Measurements from ENCODE around the gene GPI. TPM values are rescaled to one million over a fixed set of nuclear protein-coding genes. Genes with fewer than 3 reads are reported as not detected.

The GPI gene
- total RNA-seq, 1 donor from 2014 or later = 136 TPM

- H3K27ac ChIP-seq = no peak overlapping the region
- no peak for TF ChIP-seq CTCF (IDR thresholded peaks at IDR 0.05)
- no peaks in the 10 kb centered on the region for H3K27me3 ChIP-seq (ENCODE audit: low read depth)
- peaks cover 96% of the 10 kb centered on the region for H3K36me3 ChIP-seq
- ATAC-seq = no peak
- H3K4me3 ChIP-seq = no peak overlapping the region
- no peaks in the 10 kb centered on the region for H3K4me1 ChIP-seq
- DNase-seq = no peak
- H3K9me3 ChIP-seq = no peaks in the 10 kb centered on the region
- intact Hi-C loops (cut with DNase I) = no loop called here
Measured at GRCh38 chr19:34380639-34381241, 15.7 kb downstream of the GPI start.

GRCh38 chr19:34381399-34382251, 16.6 kb downstream of the GPI start:
- H3K9me3 ChIP-seq = no peaks in the 10 kb centered on the region
- TF ChIP-seq CTCF (IDR thresholded peaks at IDR 0.05) = no peak
- ATAC-seq (no peak), DNase-seq (no peak)
- H3K4me1 ChIP-seq = no peaks in the 10 kb centered on the region
- peaks cover 87% of the 10 kb centered on the region for H3K36me3 ChIP-seq
- H3K4me3 ChIP-seq = no peak overlapping the region
- no peak overlapping the region for H3K27ac ChIP-seq
- H3K27me3 ChIP-seq (ENCODE audit: low read depth) = no peaks in the 10 kb centered on the region
- intact Hi-C loops (cut with DNase I) = no loop called here

- Histone ChIP-seq H3K9me3 (no peaks in the 10 kb centered on the region), H3K4me1 (no peaks in the 10 kb centered on the region), H3K27ac (no peak overlapping the region), H3K36me3 (peaks cover 89% of the 10 kb centered on the region), H3K27me3 (ENCODE audit: low read depth) (no peaks in the 10 kb centered on the region), H3K4me3 (no peak overlapping the region)
- intact Hi-C loops (cut with DNase I) = no loop called here
- DNase-seq (no peak), ATAC-seq (no peak)
- no peak for TF ChIP-seq CTCF (IDR thresholded peaks at IDR 0.05)
Measured at GRCh38 chr19:34382471-34382870, 17.5 kb downstream of the GPI start.

GRCh38 chr19:34383599-34383998, 18.6 kb downstream of the GPI start:
- no peak for ATAC-seq

More at GRCh38 chr19:34383599-34383998, 18.6 kb downstream of the GPI start:
- TF ChIP-seq CTCF (IDR thresholded peaks at IDR 0.05) = no peak
- no peak for DNase-seq
- Histone ChIP-seq H3K9me3 (no peaks in the 10 kb centered on the region), H3K4me1 (no peaks in the 10 kb centered on the region), H3K27ac (no peak overlapping the region), H3K36me3 (peaks cover 89% of the 10 kb centered on the region), H3K27me3 (ENCODE audit: low read depth) (no peaks in the 10 kb centered on the region), H3K4me3 (no peak overlapping the region)
- intact Hi-C loops (cut with DNase I) = no loop called here
